ENCODE data around the gene NRP1. TPM values are rescaled to one million over a fixed set of nuclear protein-coding genes. Genes with fewer than 3 reads are reported as not detected.

Gene NRP1
- total and polyA plus RNA-seq, 2 of the 8 experiments (the other 6 are each of a cell fraction or from before 2014, with no cell fraction given): 1.2 to 2.1 TPM

- TF ChIP-seq JUND (IDR thresholded peaks at IDR 0.05; ENCODE audit: low read length): no peak
- no peak for TF ChIP-seq RFX5 (IDR thresholded peaks at IDR 0.05; ENCODE audit: borderline replicate concordance, low read depth, low read length)
- TF ChIP-seq MAX (IDR thresholded peaks at IDR 0.05): no peak
- TF ChIP-seq SIX5 (IDR thresholded peaks at IDR 0.05; ENCODE audit: low read depth, low read length): no peak
- TF ChIP-seq KDM1A (IDR thresholded peaks at IDR 0.05; ENCODE audit: borderline replicate concordance, low read length): no peak
- TF ChIP-seq SIN3A (conservative IDR thresholded peaks at IDR 0.05 in 1 of 2, IDR thresholded peaks at IDR 0.05 in 1 of 2; ENCODE audit: low read depth in 1 of 2, low read length in 2 of 2): no peak
- TF ChIP-seq TAF1 (IDR thresholded peaks at IDR 0.05; ENCODE audit: low read depth, low read length): no peak
Observed at GRCh38 chr10:33371234-33371633, 36.8 kb upstream of the NRP1 start (continued).
